GM12801 (cell line): ENCODE results near the gene TASL.

Experiments used
- CTCF ChIP-seq: IDR thresholded peaks from one replicate; pipeline ENCODE4 v1.5.1; 2011; ENCODE audit warnings: control low read depth; ENCODE audit not compliant: insufficient read length; ENCODE audit errors: extremely low read depth

TASL gene

GRCh38 chrX:30530606-30531005, 47.0 kb downstream of the TASL start:
- no peak for TF ChIP-seq CTCF

GRCh38 chrX:30525732-30526131, 51.8 kb downstream of the TASL start:
- TF ChIP-seq CTCF = no peak

GRCh38 chrX:30521440-30522182, 56.0 kb downstream of the TASL start:
- no peak for TF ChIP-seq CTCF

- no peak for TF ChIP-seq CTCF
Observed at GRCh38 chrX:30513284-30513683, 64.3 kb downstream of the TASL start.
